HG02981 (cell line): ENCODE data around the gene TTLL10.
"Not testable (repeated sequence)": the region's sequence is repeated elsewhere in the genome, so short reads cannot be mapped to it uniquely, and the experiment has no call there.

Experiments
- ATAC-seq: cut with Tn5 transposase; IDR thresholded peaks from one replicate; pipeline ENCODE4 v1.9.1; 2021; ENCODE audit warnings: mild to moderate bottlenecking, moderate library complexity; ENCODE audit not compliant: unreplicated experiment

The TTLL10 gene

GRCh38 chr1:1141244-1141910, 32.3 kb upstream of the TTLL10 start:
- ATAC-seq, result no peak

DNA sequence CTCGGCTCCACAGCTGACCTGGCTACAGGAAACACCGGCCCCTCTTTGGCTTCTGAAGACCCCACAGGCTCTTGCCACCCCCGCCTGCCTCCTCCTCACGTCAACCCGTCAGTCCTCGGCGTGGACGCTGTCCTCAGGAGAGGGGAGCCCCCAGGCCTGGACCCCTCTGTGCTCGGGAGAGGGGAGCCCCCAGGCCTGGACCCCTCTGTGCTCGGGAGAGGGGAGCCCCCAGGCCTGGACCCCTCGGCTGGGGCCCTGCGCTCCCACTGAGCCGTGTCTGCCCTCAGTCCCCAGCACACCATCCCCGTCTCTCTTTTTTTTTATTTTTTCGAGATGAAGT, 31.8 kb upstream of the TTLL10 start:
- ATAC-seq, result no peak

DNA sequence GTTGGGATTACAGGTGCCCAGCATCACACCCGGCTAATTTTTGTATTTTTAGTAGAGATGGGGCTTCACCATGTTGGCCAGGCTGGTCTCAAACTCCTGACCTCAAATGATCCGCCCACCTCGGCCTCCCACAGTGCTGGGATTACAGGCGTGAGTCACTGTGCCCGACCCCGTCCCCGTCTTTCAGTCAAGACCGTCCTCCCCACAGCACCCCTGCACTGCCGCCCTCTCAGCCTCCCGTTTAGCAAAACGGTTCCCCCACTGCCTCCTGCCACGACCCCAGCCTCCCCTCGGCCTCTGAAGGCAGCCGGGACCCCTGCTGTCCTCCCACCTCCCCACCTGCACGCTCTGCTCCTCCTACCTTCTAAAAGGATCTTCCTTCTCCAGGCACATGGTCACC, 31.3 kb upstream of the TTLL10 start:
- ATAC-seq, result not testable (repeated sequence)

GRCh38 chr1:1142844-1143243, 30.8 kb upstream of the TTLL10 start:
- no peak for ATAC-seq

DNA sequence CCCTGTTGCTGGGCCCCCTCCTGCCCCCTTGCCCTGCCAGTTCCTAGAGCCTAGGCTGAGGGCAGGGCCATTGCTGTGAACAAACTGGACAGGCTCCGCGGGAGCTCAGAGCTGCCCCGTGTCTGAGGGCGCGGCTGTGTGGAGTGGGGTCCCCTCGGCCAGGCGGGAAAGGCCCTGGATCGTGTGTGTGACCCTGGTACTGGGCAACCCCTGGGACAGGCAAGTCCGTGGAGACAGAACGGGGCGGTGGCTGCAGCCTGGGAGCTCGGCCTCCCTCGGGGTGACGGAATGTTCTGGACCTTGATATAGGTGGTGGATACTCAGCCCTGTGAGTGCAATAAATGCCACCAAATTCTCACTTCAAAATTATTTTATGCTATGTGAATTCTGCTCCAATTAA, 30.0 kb upstream of the TTLL10 start:
- no peak for ATAC-seq

GRCh38 chr1:1144122-1144842, 29.4 kb upstream of the TTLL10 start:
- ATAC-seq, result no peak

GRCh38 chr1:1144843-1145546, 28.7 kb upstream of the TTLL10 start:
- no peak for ATAC-seq

DNA sequence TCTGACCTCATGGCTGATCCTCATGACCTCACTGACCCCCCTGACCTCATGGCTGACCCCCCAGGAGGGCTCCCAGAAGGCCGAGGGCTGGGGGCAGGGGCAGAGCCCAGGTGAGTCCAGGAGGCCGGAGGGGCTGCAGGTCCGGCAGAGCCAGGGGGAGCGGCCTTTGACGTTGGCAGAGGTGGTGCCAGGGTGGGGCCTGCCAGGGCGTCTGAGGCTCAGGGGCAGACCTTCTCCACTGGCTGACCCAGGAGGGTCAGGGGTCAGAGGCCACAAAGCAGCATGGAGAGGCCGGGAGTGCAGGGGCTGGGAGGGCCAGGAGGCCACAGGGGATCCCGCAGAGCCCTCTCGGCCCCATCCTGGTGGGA, 28.1 kb upstream of the TTLL10 start:
- ATAC-seq, result no peak

DNA sequence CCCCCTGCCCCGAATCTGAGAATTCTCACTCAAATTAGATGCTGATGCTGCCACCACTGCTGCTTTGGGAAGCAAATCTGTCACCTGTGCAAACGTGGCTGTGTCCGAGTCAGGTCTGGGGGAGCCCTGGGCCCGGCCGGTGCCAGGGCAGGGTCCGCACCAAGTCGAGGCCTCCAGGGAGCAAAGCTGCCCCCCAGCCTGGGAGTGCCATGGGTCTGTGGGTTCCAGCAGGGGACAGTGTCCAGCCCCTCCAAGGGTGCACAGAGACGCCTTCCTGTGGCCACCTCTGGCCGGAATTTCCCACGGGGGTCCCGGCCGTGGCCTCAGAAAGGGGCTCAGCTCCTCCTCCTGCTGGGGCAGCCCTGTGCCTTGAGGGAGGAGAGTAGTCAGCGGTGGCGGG, 27.7 kb upstream of the TTLL10 start:
- ATAC-seq, result no peak

DNA sequence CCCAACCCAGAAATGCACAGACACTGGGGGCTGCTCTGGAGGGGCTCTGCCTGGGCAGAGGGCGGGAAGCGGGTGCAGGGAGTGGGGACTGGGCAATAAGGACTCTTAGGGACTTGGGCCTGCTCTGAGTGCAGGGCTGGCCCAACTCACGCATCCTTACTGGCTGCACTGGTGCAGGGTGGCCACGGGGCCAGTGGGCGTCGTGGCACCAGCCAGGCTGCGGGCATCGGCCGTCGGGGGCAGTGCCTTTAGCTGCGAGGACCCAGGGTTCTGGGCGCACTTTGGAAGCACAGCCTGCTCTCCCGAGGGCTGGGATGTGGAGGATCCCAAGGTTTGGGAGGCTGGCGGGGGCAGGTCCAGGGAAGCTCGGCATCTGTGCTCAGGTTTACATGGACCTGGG, 27.1 kb upstream of the TTLL10 start:
- no peak for ATAC-seq

DNA sequence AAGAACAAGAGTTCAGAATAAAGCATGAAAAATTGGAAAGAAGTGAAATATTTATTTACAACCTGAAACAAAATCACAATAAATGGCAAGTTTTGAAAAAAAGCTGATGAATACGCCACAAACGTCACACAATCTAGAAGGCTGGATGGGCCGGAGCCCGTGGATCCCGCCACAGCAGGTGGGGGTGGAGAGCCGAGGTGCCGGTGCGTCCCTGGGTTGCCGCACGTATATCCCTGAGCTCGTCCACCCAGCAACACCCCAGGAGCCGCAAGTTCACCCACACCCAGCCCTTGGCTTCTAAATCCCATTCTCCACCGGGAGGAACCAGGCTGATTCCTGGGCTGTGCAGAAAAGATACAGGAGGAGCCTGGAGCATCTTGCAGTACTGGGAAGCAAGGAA, 25.6 kb upstream of the TTLL10 start:
- ATAC-seq, result no peak

DNA sequence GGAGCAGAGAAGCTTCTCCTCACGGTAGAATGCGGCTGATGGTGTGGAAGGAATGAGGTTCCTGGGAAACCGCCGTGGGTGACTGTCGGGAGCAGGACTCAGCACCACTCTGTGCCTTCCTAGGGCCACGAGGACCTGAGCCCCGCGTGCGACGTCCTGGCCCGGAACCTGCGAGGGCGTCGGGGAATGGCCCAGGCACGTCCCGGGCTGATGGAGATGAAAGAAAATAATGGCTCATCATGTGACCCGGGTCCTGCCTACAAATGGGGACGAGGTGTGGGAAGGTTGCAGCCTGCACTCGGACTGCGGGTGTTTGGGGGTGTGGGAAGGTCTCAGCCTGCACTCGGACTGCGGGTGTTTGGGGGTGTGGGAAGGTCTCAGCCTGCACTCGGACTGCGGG, 25.1 kb upstream of the TTLL10 start:
- no peak for ATAC-seq

GRCh38 chr1:1149416-1149815, 24.3 kb upstream of the TTLL10 start:
- no peak for ATAC-seq

DNA sequence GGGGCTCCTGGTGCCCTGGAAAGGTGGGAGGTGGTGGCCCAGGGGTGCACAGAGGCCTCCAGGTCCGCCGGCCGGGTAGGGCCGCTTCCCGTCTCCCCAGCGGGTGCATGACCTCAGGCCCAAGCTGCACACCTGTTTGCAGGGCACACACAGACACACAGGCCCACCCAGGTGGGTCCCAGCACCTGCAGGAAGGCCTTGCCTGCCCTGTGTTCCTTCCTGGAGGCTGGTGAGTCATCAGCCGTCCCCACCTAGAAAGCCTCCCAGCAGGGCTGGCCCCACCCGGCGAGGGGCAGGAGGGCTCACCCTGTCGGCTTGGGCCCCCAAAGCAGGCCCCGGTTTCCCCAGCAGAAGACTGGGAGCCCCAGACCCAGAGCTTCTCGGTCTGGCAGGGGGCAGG, 23.6 kb upstream of the TTLL10 start:
- no peak for ATAC-seq

- ATAC-seq, result no peak
Observed at GRCh38 chr1:1151306-1151705, 22.4 kb upstream of the TTLL10 start.

GRCh38 chr1:1152431-1152830, 21.2 kb upstream of the TTLL10 start:
- not testable (repeated sequence) for ATAC-seq

DNA sequence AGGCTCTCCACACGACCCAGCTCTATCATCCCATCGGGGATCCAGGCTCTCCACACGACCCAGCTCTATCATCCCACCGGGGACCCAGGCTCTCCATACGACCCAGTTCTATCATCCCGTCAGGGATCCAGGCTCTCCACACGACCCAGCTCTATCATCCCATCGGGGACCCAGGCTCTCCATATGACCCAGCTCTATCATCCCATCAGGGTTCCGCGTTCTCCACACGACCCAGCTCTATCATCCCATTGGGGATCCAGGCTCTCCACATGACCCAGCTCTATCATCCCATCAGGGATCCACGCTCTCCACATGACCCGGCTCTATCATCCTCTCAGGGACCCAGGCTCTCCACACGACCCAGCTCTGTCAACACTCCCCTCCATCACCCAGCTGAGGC, 20.5 kb upstream of the TTLL10 start:
- not testable (repeated sequence) for ATAC-seq

DNA sequence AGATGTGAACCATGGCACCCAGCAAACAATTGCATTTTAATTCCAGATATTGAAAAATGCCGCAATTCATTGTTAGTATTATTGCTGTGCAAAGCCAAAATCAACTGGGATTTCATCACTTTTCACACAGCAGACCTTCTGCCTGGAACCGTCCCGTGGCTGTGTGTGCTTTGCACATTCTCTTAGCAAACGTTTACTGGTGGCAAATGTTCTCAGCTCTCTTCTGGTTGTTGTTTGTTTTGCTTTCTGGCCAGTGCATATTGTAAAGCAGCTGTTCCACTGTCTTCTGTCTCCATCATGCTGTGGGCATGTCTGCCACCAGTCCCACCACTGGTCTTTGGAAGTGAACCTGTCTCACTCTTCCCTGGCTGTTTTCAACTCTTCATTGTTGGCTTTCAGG, 19.8 kb upstream of the TTLL10 start:
- ATAC-seq, result no peak

DNA sequence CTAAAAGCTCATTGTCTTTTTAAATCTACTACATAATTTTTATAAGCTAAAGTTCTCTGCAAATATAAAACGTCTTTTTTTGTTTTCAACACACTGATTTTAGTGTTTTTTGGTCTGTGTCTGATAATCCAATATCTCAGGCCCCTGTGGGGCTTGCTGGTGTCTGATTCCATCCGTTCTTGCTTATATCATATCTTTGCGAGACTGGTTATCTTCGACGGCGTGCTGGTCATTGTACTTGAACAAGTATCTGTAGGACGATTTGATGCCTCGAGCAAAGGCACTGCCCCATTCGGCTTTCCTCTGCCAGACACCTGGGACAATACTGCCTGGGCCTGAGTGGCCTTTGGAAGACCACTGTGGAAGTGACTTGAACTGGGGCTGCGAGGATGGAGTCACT, 18.4 kb upstream of the TTLL10 start:
- no peak for ATAC-seq

DNA sequence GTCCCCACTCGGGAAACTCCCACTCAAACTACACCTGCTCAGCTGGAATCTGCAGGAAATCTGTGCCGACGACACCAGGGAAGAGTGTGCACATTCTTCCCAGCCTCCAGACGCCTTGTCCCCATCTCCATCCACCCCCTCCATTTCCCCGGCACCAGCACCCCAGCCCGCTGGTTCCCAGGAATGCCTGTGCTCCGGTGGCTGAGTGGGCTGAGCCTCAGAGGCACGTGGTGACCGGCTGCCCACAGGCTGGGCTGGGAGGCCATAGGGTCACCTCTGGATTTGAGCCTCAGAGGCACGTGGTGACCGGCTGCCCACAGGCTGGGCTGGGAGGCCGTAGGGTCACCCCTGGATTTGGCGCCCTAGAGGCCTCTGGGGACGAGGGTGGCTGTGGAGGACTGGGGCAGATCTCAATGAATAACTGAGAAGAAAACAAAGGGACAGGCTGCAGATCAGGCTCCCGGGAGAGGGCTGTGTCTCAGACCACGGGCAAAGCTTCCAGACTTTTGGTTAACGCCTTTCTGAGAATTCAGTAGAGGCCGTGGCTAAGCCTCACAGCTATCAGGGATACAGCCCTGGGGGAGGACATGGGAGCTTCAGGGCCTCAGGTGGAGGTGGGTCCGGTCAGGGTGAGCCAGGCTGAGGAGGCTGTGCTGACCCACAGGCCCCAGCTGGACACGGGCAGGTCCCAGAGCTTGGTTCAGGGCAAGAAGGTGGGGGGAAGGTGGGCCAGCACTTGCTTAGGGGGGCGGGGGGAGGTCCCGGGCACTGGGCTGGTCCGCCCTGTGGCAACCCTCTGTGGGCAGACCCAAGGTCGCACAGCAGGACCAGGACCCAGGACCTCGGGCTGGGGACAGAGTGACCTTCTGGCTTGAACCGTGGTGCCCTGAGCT, 17.3 kb upstream of the TTLL10 start:
- ATAC-seq, result no peak

DNA sequence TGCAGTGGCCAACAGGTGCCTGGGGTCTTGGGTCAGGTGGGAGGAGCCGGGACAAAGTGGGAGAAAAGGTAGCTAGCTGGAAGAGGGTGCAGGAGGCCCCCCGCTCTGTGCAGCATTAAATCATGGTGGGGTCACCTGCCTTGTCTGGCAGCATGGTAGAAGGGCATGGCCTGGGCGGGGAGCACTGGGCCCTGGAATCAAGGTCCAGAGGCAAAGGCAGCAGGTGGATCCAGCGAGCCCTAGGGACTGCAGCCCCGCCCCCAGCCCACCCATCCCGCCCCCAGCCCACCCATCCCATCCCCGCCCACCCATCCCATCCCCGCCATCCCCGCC, 16.7 kb upstream of the TTLL10 start:
- ATAC-seq, result no peak
